GM18868 (cell line): Measurements from ENCODE around the gene TH.

Experiments used
- ATAC-seq: cut with Tn5 transposase; IDR thresholded peaks from one replicate; pipeline ENCODE4 v1.9.1; 2021; ENCODE audit warnings: mild to moderate bottlenecking, moderate library complexity; ENCODE audit not compliant: unreplicated experiment

TH gene

GRCh38 chr11:2163428-2163978 lies 8.1 kb downstream of the TH start:
- ATAC-seq = no peak

GRCh38 chr11:2160736-2161259 lies 10.8 kb downstream of the TH start, which contains the start of gene INS:
Gene INS, minus strand, starts transcription at chr11:2161209. Its CDS starts 238 bp downstream, at chr11:2160971.
- no peak for ATAC-seq

GRCh38 chr11:2159536-2160413 lies 11.8 kb downstream of the TH start:
- no peak for ATAC-seq

GRCh38 chr11:2158966-2159365 lies 12.6 kb downstream of the TH start:
- ATAC-seq = no peak

GRCh38 chr11:2158296-2158737 lies 13.3 kb downstream of the TH start:
- no peak for ATAC-seq

GRCh38 chr11:2157294-2158040 lies 14.1 kb downstream of the TH start:
- no peak for ATAC-seq

GRCh38 chr11:2156416-2157182 lies 15.0 kb downstream of the TH start:
- no peak for ATAC-seq

- no peak for ATAC-seq
Measured at GRCh38 chr11:2155511-2155910, 16.1 kb downstream of the TH start.

GRCh38 chr11:2154889-2155288 lies 16.7 kb downstream of the TH start:
- ATAC-seq = no peak

GRCh38 chr11:2154195-2154585 lies 17.4 kb downstream of the TH start:
- ATAC-seq = no peak

- no peak for ATAC-seq
Measured at GRCh38 chr11:2153581-2154194, 17.9 kb downstream of the TH start.

GRCh38 chr11:2151500-2152257 lies 19.9 kb downstream of the TH start:
- ATAC-seq = no peak

GRCh38 chr11:2149864-2150847 lies 21.5 kb downstream of the TH start:
- no peak for ATAC-seq

GRCh38 chr11:2149460-2149859 lies 22.2 kb downstream of the TH start:
- no peak for ATAC-seq

GRCh38 chr11:2148595-2148994 lies 23.0 kb downstream of the TH start:
- no peak for ATAC-seq

GRCh38 chr11:2147391-2147790 lies 24.2 kb downstream of the TH start:
- ATAC-seq = no peak

- ATAC-seq = no peak
Measured at GRCh38 chr11:2146051-2146450, 25.6 kb downstream of the TH start.

- ATAC-seq = no peak
Measured at GRCh38 chr11:2144544-2145248, 26.9 kb downstream of the TH start.
